Thyroid gland (tissue), 4 donors: ENCODE results near the gene NFIA. TPM values are rescaled to one million over a fixed set of nuclear protein-coding genes. Genes with fewer than 3 reads are reported as not detected.

Experiments used
- DNase-seq, 2 donors: peaks; one replicate each; pipeline ENCODE4 v3.0.0-alpha.2; 2019
- H3K27ac ChIP-seq, 3 donors: fragments of 200-600 bp; sonication (generic); 1 replicate in 2 of 3; 2 replicates in 1 of 3; pipeline ENCODE4 v1.5.1; 2016 to 2019; ENCODE audit warnings: mild to moderate bottlenecking in 1 of 3, moderate library complexity in 1 of 3
- H3K27me3 ChIP-seq: fragments of 200-600 bp; sonication (generic); one replicate; pipeline ENCODE4 v1.5.1; 2019
- H3K36me3 ChIP-seq, 2 donors: fragments of 200-600 bp; sonication (generic); one replicate each; pipeline ENCODE4 v1.5.1; 2016 to 2019
- H3K4me1 ChIP-seq, 2 donors: fragments of 200-600 bp; sonication (generic); one replicate each; pipeline ENCODE4 v1.5.1; 2017 to 2019
- H3K4me3 ChIP-seq, 3 donors: fragments of 200-600 bp; sonication (generic); replicated peaks in 1 of 3; 1 replicate in 2 of 3; 2 replicates in 1 of 3; pipeline ENCODE4 v1.5.1; 2016; ENCODE audit warnings: mild to moderate bottlenecking in 1 of 3
- H3K9me3 ChIP-seq: fragments of 200-600 bp; sonication (generic); one replicate; pipeline ENCODE4 v1.5.1; 2017
- CTCF ChIP-seq, 6 experiments: fragments of 200-600 bp in 3 of 6; fragments of 450-650 bp in 3 of 6; sonication (generic) in 3 of 6; IDR thresholded peaks; one replicate each; pipeline ENCODE4 v1.5.1; 2016 to 2019; ENCODE audit warnings: antibody characterized with exemption in 6 of 6, mild to moderate bottlenecking in 2 of 6, inconsistent platforms in 1 of 6, moderate library complexity in 1 of 6
- POLR2A ChIP-seq, 2 donors: fragments of 450-650 bp; IDR thresholded peaks; one replicate each; pipeline ENCODE4 v1.6.1; 2017; ENCODE audit warnings: antibody characterized with exemption in 2 of 2, mild to moderate bottlenecking in 2 of 2, moderate library complexity in 1 of 2
- WGBS, 2 donors: methylation state at CpG; one replicate each; pipeline ENCODE4 v1.1.5; 2017; 5-methylcytosine and 5-hydroxymethylcytosine counted together
- intact Hi-C: fragments of 100-400 bp; cut with DNase I; formaldehyde crosslinking; loops from one replicate; pipeline ENCODE4 v1.15.1; 2023
- total RNA-seq, 4 donors: library from RNA; depleted of rRNA; stranded (reverse); fragments of >200 nt; gene quantifications; one replicate each; pipeline ENCODE4 v1.2.3, GENCODE V29; 2016

NFIA gene
- total RNA-seq, 4 donors from 2014 or later = 105 to 149 (median 118) TPM

- 52 to 58% methylated on average over 3 of the region's 3 CpGs for WGBS, 2 donors
- Histone ChIP-seq H3K4me1 (peaks cover 14 to 33% of the 10 kb centered on the region in 2 donors), H3K4me3 (no peak overlapping the region), H3K9me3 (no peaks in the 10 kb centered on the region), H3K36me3 (no peaks in the 10 kb centered on the region), H3K27ac (peak overlapping the region in 2 of 3 donors; percentile 12 to 43), H3K27me3 (no peaks in the 10 kb centered on the region)
- TF ChIP-seq CTCF (IDR thresholded peaks at IDR 0.05) = no peak
- no peak for TF ChIP-seq POLR2A (IDR thresholded peaks at IDR 0.05)
- intact Hi-C loops = no loop called here
- no peak for DNase-seq
These were observed 342.0 kb downstream of the NFIA start for GRCh38 chr1:61424382-61424781.

GRCh38 chr1:61425040-61425439 is 342.7 kb downstream of the NFIA start:
- H3K27ac ChIP-seq = peak overlapping the region in 2 of 3 donors; percentile 12 to 43
- peaks cover 14 to 33% of the 10 kb centered on the region in 2 donors for H3K4me1 ChIP-seq
- no peak for TF ChIP-seq CTCF (IDR thresholded peaks at IDR 0.05)
- TF ChIP-seq POLR2A (IDR thresholded peaks at IDR 0.05) = no peak
- H3K36me3 ChIP-seq = no peaks in the 10 kb centered on the region
- no peak overlapping the region for H3K4me3 ChIP-seq
- 56 to 76% methylated on average over 1 of the region's 1 CpG for WGBS, 2 donors
- intact Hi-C loops = no loop called here
- no peaks in the 10 kb centered on the region for H3K9me3 ChIP-seq
- H3K27me3 ChIP-seq = no peaks in the 10 kb centered on the region
- DNase-seq = no peak

GRCh38 chr1:61426254-61426653 is 343.9 kb downstream of the NFIA start:
- no peaks in the 10 kb centered on the region for H3K36me3 ChIP-seq
- H3K27ac ChIP-seq = no peak overlapping the region
- no peak for DNase-seq
- 80 to 85% methylated on average over 12 of the region's 12 CpGs for WGBS, 2 donors
- no peak overlapping the region for H3K4me3 ChIP-seq
- no peaks in the 10 kb centered on the region for H3K9me3 ChIP-seq
- TF ChIP-seq POLR2A (IDR thresholded peaks at IDR 0.05) = no peak
- no peak for TF ChIP-seq CTCF (IDR thresholded peaks at IDR 0.05)
- peaks cover 10 to 29% of the 10 kb centered on the region in 2 donors for H3K4me1 ChIP-seq
- intact Hi-C loops = no loop called here
- H3K27me3 ChIP-seq = no peaks in the 10 kb centered on the region

- H3K9me3 ChIP-seq = no peaks in the 10 kb centered on the region
- intact Hi-C loops = no loop called here
- no peaks in the 10 kb centered on the region for H3K36me3 ChIP-seq
- H3K4me1 ChIP-seq = peaks cover 10 to 26% of the 10 kb centered on the region in 2 donors
- DNase-seq = no peak
- no peak overlapping the region for H3K4me3 ChIP-seq
- H3K27ac ChIP-seq = no peak overlapping the region
- no peak for TF ChIP-seq CTCF (IDR thresholded peaks at IDR 0.05)
- 90 to 93% methylated on average over 2 of the region's 2 CpGs for WGBS, 2 donors
- H3K27me3 ChIP-seq = no peaks in the 10 kb centered on the region
These were observed 344.5 kb downstream of the NFIA start for GRCh38 chr1:61426885-61427284.

- 67 to 72% methylated on average over 2 of the region's 2 CpGs for WGBS, 2 donors
- Histone ChIP-seq H3K4me1 (peaks cover 10 to 26% of the 10 kb centered on the region in 2 donors), H3K27me3 (no peaks in the 10 kb centered on the region), H3K27ac (no peak overlapping the region), H3K9me3 (no peaks in the 10 kb centered on the region), H3K36me3 (no peaks in the 10 kb centered on the region), H3K4me3 (no peak overlapping the region)
- intact Hi-C loops = no loop called here
- no peak for DNase-seq
- TF ChIP-seq CTCF (IDR thresholded peaks at IDR 0.05) (no peak), POLR2A (IDR thresholded peaks at IDR 0.05) (no peak)
These were observed 345.1 kb downstream of the NFIA start for GRCh38 chr1:61427510-61427909.
